HG02798 (cell line): Measurements from ENCODE around the gene OSBPL9.
A peak's percentile ranks its signal among the peaks of the same experiment; 100 is the strongest.
"Not testable (repeated sequence)": the region's sequence is repeated elsewhere in the genome, so short reads cannot be mapped to it uniquely, and the experiment has no call there.

Experiments
- ATAC-seq: cut with Tn5 transposase; IDR thresholded peaks from one replicate; pipeline ENCODE4 v1.9.1; 2021; ENCODE audit warnings: mild to moderate bottlenecking; ENCODE audit not compliant: unreplicated experiment, poor library complexity

OSBPL9 gene

DNA sequence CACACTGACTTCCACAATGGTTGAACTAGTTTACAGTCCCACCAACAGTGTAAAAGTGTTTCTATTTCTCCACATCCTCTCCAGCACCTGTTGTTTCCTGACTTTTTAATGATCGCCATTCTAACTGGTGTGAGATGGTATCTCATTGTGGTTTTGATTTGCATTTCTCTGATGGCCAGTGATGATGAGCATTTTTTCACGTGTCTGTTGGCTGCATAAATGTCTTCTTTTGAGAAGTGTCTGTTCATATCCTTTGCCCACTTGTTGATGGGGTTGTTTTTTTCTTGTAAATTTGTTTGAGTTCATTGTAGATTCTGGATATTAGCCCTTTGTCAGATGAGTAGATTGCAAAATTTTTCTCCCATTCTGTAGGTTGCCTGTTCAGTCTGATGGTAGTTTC lies 85.3 kb downstream of the OSBPL9 start:
- ATAC-seq, result not testable (repeated sequence)

- no peak for ATAC-seq
These were observed 88.1 kb downstream of the OSBPL9 start for GRCh38 chr1:51705035-51705434.

DNA sequence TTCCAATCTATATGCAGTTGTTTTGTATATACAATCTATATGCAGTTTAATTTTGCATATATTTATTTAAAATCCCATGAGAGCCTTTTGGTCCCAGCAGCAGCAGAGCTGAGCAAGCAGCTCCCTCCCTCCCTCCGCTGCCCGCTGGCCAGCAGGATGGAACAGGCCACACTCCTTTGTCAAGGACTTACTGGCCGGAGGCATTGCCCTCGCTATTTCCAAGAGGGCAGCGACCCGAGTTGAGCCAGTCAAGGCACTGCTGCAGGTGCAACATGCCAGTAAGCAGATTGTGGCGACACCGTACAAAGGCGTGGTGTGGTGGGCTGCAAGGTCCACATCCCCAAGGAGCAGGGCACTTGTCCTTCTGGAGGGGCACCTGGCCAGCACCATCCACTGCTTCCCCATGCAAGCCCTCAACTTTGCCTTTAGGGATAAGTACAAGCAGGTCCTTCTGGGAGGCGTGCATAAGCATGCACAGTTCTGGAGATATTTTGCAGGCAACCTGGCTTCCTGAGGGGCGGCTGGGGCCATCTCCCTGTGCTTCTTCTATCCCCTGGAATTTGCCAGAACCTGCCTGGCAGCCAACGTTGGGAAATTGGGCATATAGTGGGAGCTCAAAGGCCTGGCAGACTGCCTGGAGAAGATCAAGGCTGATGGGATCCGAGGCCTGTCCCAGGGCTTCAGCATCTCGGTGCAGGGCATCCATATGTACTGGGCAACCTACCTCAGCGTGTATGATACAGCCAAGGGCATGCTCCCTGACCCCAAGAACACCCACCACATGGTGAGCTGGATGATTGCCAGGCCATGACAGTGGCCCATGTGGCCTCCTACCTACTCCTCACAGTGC lies 92.2 kb downstream of the OSBPL9 start:
- ATAC-seq, result no peak

DNA sequence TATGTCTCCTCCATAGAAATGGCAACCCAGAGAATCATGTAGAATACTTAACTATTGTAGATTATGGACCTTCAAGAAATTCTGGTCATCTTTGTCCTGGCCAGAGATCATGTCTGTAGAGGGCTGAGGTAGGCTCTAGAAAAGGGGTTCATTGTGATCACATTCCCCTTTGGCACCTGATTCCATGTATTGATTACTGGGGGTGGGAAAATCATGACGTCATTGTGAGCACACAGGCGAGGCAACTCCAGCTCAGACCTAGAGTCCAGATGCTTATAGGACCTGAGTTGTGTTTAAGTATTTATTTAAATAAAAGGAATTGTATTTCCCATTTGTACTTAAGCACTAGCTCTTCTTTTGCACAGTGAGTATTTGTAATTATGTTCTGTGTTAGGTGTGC lies 93.1 kb downstream of the OSBPL9 start:
- ATAC-seq, result no peak

- no peak for ATAC-seq
These were observed 95.7 kb downstream of the OSBPL9 start for GRCh38 chr1:51712590-51712989.

- no peak for ATAC-seq
These were observed 97.6 kb downstream of the OSBPL9 start for GRCh38 chr1:51714374-51715019.

DNA sequence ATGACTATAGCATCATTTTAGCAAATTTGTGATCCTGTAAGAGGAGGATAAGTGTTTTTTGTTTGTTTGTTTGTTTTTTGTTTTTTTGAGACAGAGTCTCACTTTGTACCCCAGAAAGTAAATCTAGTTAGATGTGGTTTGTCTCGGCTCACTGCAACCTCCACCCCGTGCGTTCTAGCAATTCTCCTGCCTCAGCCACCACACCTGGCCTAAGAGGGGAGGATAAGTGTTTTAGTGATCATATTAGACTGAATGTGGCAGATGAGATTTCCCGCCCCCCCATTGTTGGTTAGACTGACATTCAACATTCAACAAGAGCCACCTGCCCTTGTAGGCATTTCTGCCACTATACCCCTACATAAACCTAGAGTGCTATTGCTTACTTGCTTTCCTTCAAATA lies 98.5 kb downstream of the OSBPL9 start:
- no peak for ATAC-seq

DNA sequence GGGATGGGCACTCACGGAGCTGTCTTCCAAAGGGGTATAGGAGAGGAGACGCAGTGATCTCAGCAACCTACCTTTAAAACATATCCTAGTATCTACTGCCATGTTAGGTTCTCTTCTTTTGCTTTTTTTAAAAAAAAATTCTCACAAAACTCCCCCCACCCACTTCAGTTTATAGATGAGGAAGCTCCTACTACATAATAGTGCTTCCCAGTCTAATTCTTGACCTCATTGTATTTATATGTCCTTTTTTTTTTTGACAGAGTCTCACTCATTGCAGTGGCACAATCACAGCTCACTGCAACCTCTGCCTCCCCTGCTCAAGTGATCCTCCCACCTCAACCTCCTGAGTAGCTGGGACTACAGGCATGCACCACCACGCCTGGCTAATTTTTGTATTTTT lies 99.9 kb downstream of the OSBPL9 start:
- ATAC-seq, result no peak

DNA sequence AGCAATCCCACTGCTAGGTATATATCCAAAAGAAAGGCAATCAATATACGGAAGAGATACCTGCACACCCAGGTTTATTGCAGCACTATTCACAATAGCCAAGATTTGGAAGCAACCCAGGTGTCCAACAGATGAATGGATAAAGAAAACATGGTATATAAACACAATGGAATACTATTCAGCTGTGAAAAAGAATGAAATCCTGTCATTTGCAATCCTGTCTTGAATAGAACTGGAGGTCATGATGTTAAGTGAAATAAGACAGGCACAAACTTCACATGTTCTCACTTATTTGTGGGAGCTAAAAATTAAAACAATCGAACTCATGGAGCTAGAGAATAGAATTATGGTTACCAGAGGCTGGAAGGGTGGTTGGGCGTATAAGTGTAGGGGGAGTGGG lies 101.0 kb downstream of the OSBPL9 start:
- no peak for ATAC-seq

- no peak for ATAC-seq
These were observed 102.3 kb downstream of the OSBPL9 start for GRCh38 chr1:51719146-51719545.

- no peak for ATAC-seq
These were observed 107.9 kb downstream of the OSBPL9 start for GRCh38 chr1:51724797-51725196.

DNA sequence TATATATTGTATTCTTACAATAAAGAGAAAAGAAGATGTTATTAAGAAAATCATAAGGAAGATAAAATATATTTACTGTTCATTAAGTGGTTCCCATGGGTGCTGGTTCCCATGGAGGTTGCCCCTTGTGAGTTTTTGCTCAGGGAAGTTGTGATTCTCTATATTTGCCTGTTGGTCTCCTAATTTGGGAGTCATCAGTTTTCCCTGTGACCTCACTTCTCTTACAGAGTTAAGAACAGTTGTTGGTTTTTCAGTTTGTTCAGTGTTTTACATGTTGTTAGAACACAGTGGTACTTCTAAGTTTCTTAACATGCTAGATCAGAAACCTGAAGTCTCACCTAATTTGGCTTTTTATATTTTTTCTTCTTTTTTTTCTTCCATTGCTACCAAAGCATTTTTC lies 109.2 kb downstream of the OSBPL9 start:
- no peak for ATAC-seq

DNA sequence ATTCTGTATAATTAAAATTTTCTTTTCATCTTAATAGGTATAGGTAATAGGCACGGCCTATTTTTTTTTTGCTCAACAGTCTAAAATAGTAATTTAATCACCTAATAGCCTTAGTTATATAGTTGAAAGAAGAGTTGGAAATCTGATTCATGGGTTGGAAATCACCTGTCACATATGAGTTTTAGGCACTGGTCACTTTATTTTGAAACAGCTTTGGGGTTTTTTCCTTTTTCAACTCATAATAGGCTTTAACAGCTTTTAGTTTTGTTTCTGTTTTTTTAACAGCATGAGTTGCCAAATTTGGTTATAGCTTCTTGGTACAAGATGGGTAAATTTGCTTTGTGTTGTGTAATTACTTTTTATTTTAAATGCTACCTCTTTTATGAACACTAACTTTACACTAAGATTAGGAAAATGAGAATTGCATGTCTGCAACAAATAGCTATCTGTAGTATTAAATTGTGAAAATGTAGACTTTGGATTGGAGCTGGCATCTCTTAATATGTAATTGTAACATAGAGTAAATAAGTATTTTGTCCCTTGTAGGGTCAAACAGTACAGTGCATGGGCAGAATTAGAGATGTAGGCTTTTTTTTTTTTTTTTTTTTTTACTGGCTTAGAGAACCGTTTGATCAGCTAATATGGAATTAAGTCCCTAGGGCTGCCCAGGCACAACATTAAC lies 109.8 kb downstream of the OSBPL9 start:
- no peak for ATAC-seq

GRCh38 chr1:51727366-51727765 lies 110.5 kb downstream of the OSBPL9 start:
- no peak for ATAC-seq

- ATAC-seq, result no peak
These were observed 111.8 kb downstream of the OSBPL9 start for GRCh38 chr1:51728611-51729155.

- peak; percentile 94 for ATAC-seq
These were observed 112.4 kb downstream of the OSBPL9 start for GRCh38 chr1:51729156-51729823.

- peak; percentile 30 for ATAC-seq
These were observed 113.0 kb downstream of the OSBPL9 start for GRCh38 chr1:51729824-51730301.

- ATAC-seq, result no peak
These were observed 115.1 kb downstream of the OSBPL9 start for GRCh38 chr1:51731998-51732397.

GRCh38 chr1:51732701-51733425 lies 116.0 kb downstream of the OSBPL9 start:
- no peak for ATAC-seq

GRCh38 chr1:51733426-51733774 lies 116.5 kb downstream of the OSBPL9 start:
- not testable (repeated sequence) for ATAC-seq
